ENCODE measurements around the gene USP3. TPM values are rescaled to one million over a fixed set of nuclear protein-coding genes. Genes with fewer than 3 reads are reported as not detected.

Gene USP3
- total RNA-seq, 1 donor from 2014 or later: 17.2 TPM

GRCh38 chr15:63564093-63564492 is 59.7 kb downstream of the USP3 start:
- intact Hi-C loops (cut with micrococcal nuclease): no loop called here
- Histone ChIP-seq H3K27ac (replicated peaks) (no peak overlapping the region), H3K9me3 (replicated peaks) (no peaks in the 10 kb centered on the region), H3K36me3 (peaks cover 72% of the 10 kb centered on the region), H3K27me3 (ENCODE audit: low read depth) (no peaks in the 10 kb centered on the region), H3K4me3 (no peak overlapping the region), H3K4me1 (no peaks in the 10 kb centered on the region)
- no peak for TF ChIP-seq CTCF (IDR thresholded peaks at IDR 0.05; ENCODE audit: borderline replicate concordance)
- no peak for DNase-seq

- TF ChIP-seq CTCF (IDR thresholded peaks at IDR 0.05; ENCODE audit: borderline replicate concordance): no peak
- DNase-seq: no peak
- Histone ChIP-seq H3K27ac (replicated peaks) (no peak overlapping the region), H3K4me1 (no peaks in the 10 kb centered on the region), H3K4me3 (no peak overlapping the region), H3K27me3 (ENCODE audit: low read depth) (no peaks in the 10 kb centered on the region), H3K36me3 (peaks cover 69% of the 10 kb centered on the region), H3K9me3 (replicated peaks) (no peaks in the 10 kb centered on the region)
- intact Hi-C loops (cut with micrococcal nuclease): no loop called here
Measured at GRCh38 chr15:63565536-63566186, 61.3 kb downstream of the USP3 start.

- Histone ChIP-seq H3K4me3 (no peak overlapping the region), H3K27ac (replicated peaks) (no peak overlapping the region), H3K27me3 (ENCODE audit: low read depth) (no peaks in the 10 kb centered on the region), H3K36me3 (peaks cover 61% of the 10 kb centered on the region), H3K4me1 (peaks cover 13% of the 10 kb centered on the region), H3K9me3 (replicated peaks) (no peaks in the 10 kb centered on the region)
- TF ChIP-seq CTCF (IDR thresholded peaks at IDR 0.05; ENCODE audit: borderline replicate concordance): no peak
- DNase-seq: no peak
- intact Hi-C loops (cut with micrococcal nuclease): no loop called here
Measured at GRCh38 chr15:63572749-63573464, 68.5 kb downstream of the USP3 start.

- no peak for DNase-seq
Measured at GRCh38 chr15:63573533-63573932, 69.1 kb downstream of the USP3 start.

DNA sequence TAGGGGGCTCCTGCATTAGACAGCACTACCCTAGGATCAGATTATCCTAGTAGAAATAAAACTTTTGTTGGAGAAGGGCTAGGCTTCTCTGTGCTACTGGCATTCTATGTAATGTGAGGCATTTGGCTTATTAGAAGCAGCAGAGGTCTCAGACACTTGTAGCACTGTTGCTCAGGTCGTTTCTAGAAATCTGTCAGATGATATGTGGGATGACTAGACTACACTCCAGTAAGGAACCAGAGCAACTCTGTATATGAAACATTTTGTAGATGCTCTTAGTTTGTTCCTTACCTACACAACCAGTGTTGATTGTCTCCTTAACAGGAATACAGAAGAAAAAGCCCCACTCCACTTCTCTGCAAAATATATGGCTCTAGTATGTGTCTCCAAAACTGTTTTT is 70.9 kb downstream of the USP3 start:
- Histone ChIP-seq H3K4me1 (peaks cover 13% of the 10 kb centered on the region), H3K27me3 (ENCODE audit: low read depth) (no peaks in the 10 kb centered on the region), H3K4me3 (no peak overlapping the region), H3K9me3 (replicated peaks) (no peaks in the 10 kb centered on the region), H3K36me3 (peaks cover 56% of the 10 kb centered on the region), H3K27ac (replicated peaks) (no peak overlapping the region)
- DNase-seq: no peak
- intact Hi-C loops (cut with micrococcal nuclease): no loop called here
- no peak for TF ChIP-seq CTCF (IDR thresholded peaks at IDR 0.05; ENCODE audit: borderline replicate concordance)

More at GRCh38 chr15:63573533-63573932, 69.1 kb downstream of the USP3 start:
- intact Hi-C loops (cut with micrococcal nuclease): no loop called here
- Histone ChIP-seq H3K9me3 (replicated peaks) (no peaks in the 10 kb centered on the region), H3K4me1 (peaks cover 13% of the 10 kb centered on the region), H3K27me3 (ENCODE audit: low read depth) (no peaks in the 10 kb centered on the region), H3K4me3 (no peak overlapping the region), H3K27ac (replicated peaks) (no peak overlapping the region), H3K36me3 (peaks cover 62% of the 10 kb centered on the region)
- no peak for TF ChIP-seq CTCF (IDR thresholded peaks at IDR 0.05; ENCODE audit: borderline replicate concordance)

Measured in left ventricle myocardium inferior (tissue), 1 donor.